Mesendoderm (in vitro differentiated cells): ENCODE data around the gene SLC35F2.

Experiments
- DNase-seq: peaks from one replicate; pipeline ENCODE4 v3.0.0; 2013
- H2AK5ac ChIP-seq: 2 replicates; pipeline ENCODE4 v1.6.1; 2013; ENCODE audit warnings: low read length, inconsistent platforms
- H2BK120ac ChIP-seq: 2 replicates; pipeline ENCODE4 v1.6.1; 2013; ENCODE audit warnings: low read depth, mild to moderate bottlenecking, low read length, moderate library complexity, mixed read lengths
- H2BK15ac ChIP-seq: replicated peaks from 2 replicates; pipeline ENCODE4 v1.6.1; 2013; ENCODE audit warnings: low read depth, mild to moderate bottlenecking, moderate library complexity
- H2BK5ac ChIP-seq: 2 replicates; pipeline ENCODE4 v1.6.1; 2013; ENCODE audit warnings: low read length, inconsistent platforms
- H3K18ac ChIP-seq: 2 replicates; pipeline ENCODE4 v1.6.1; 2013; ENCODE audit warnings: mild to moderate bottlenecking, low read length, mixed read lengths
- H3K23ac ChIP-seq: one replicate; pipeline ENCODE4 v1.6.1; 2013; ENCODE audit warnings: low read length
- H3K27ac ChIP-seq: 2 replicates; pipeline ENCODE4 v1.5.1; 2013; ENCODE audit warnings: low read depth, mild to moderate bottlenecking, inconsistent platforms, low read length, moderate library complexity
- H3K27me3 ChIP-seq: 2 replicates; pipeline ENCODE4 v1.6.1; 2013; ENCODE audit warnings: low read length, control low read depth, mild to moderate bottlenecking, inconsistent platforms; ENCODE audit not compliant: insufficient read depth, poor library complexity
- H3K36me3 ChIP-seq: 2 replicates; pipeline ENCODE4 v1.6.1; 2013; ENCODE audit warnings: low read length, inconsistent platforms; ENCODE audit not compliant: control insufficient read depth, insufficient read depth
- H3K4ac ChIP-seq: one replicate; pipeline ENCODE4 v1.6.1; 2013; ENCODE audit warnings: low read depth, mild to moderate bottlenecking, low read length, moderate library complexity
- H3K4me1 ChIP-seq: 2 replicates; pipeline ENCODE4 v1.6.1; 2013; ENCODE audit warnings: low read depth, low read length, inconsistent platforms; ENCODE audit not compliant: control insufficient read depth
- H3K4me2 ChIP-seq: 2 replicates; pipeline ENCODE4 v1.6.1; 2013; ENCODE audit warnings: low read length
- H3K4me3 ChIP-seq: 2 replicates; pipeline ENCODE4 v1.5.1; 2013; ENCODE audit warnings: mild to moderate bottlenecking, low read length
- H3K56ac ChIP-seq: one replicate; pipeline ENCODE4 v1.6.1; 2013; ENCODE audit warnings: low read length
- H3K79me1 ChIP-seq: 2 replicates; pipeline ENCODE4 v1.6.1; 2013; ENCODE audit warnings: low read length, inconsistent platforms
- H3K79me2 ChIP-seq: 2 replicates; pipeline ENCODE4 v1.6.1; 2013; ENCODE audit warnings: mild to moderate bottlenecking, low read length; ENCODE audit not compliant: control insufficient read depth, insufficient read depth
- H3K9ac ChIP-seq: 2 replicates; pipeline ENCODE4 v1.6.1; 2013; ENCODE audit warnings: low read length, inconsistent platforms
- H4K5ac ChIP-seq: one replicate; pipeline ENCODE4 v1.6.1; 2013; ENCODE audit warnings: low read length
- H4K8ac ChIP-seq: one replicate; pipeline ENCODE4 v1.6.1; 2013; ENCODE audit warnings: low read depth, mild to moderate bottlenecking, control low read depth, low read length, moderate library complexity
- WGBS: extraction: QIAGEN DNeasy Blood & Tissue Kit; methylation state at CpG from one replicate; pipeline ENCODE4 v1.1.7; 2013; ENCODE audit warnings: low lambda C conversion rate, missing lambda C conversion rate; ENCODE audit not compliant: insufficient coverage; ENCODE audit errors: extremely low coverage; 5-methylcytosine and 5-hydroxymethylcytosine counted together

Gene SLC35F2

DNA sequence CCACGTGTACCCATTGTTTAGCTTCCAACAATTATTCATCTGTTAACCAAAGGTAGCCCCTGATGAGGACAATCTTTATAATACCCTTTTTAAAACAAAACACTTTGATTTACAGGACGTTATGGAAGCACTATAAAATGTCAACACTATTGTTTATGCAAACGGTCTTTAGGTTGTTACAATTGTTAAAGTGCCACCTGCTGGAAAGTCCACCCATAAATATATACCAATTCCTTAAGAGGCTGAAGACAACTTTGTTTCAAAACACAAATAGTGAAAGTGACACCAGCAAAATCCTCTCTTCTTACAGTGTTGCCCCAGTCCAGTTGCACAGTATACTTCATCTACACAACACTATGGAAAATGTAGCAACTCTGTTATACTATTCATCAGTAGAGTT is 77.8 kb downstream of the SLC35F2 start:
- H2AK5ac ChIP-seq: no peak overlapping the region

DNA sequence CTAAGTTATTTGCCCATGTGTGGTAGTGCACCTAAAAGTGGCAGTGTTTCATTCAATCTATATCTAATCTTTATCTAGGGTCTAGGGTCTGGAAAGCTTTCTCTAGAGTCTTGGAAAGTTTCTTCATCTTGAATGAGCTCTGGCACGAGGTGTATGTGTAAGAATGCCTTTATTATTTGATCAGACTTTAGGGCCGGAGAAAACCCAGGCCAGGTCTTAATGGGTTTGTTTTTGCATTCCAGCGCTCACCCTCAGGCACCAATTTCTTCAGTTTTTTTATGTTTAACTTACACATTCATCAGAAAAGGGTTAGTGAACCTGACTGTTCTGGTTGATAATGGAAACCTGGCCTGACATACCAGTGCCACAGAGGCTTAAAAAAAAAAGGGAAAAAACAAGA is 78.5 kb downstream of the SLC35F2 start:
- no peaks in the 10 kb centered on the region for H3K79me2 ChIP-seq
- no peaks in the 10 kb centered on the region for H3K36me3 ChIP-seq
- H3K4ac ChIP-seq: no peak overlapping the region
- no peak overlapping the region for H3K23ac ChIP-seq
- no CpG with 5 or more reads among the region's 3 CpGs for WGBS
- H3K4me1 ChIP-seq: no peaks in the 10 kb centered on the region
- H3K4me2 ChIP-seq: no peak overlapping the region
- H4K5ac ChIP-seq: no peak overlapping the region
- H2AK5ac ChIP-seq: no peak overlapping the region
- H4K8ac ChIP-seq: no peak overlapping the region
- H3K56ac ChIP-seq: no peak overlapping the region
- H3K18ac ChIP-seq: no peak overlapping the region
- H3K4me3 ChIP-seq: no peak overlapping the region
- no peak overlapping the region for H3K9ac ChIP-seq
- no peak overlapping the region for H2BK120ac ChIP-seq
- no peak overlapping the region for H2BK15ac ChIP-seq
- H3K27me3 ChIP-seq: no peaks in the 10 kb centered on the region
- H3K79me1 ChIP-seq: no peaks in the 10 kb centered on the region
- no peak overlapping the region for H3K27ac ChIP-seq
- DNase-seq: no peak
- H2BK5ac ChIP-seq: no peak overlapping the region

More for the DNA sequence above, 77.8 kb downstream of the SLC35F2 start:
- H3K27ac ChIP-seq: no peak overlapping the region
- H3K4ac ChIP-seq: no peak overlapping the region
- no peak overlapping the region for H4K5ac ChIP-seq
- H3K4me3 ChIP-seq: no peak overlapping the region
- H3K79me1 ChIP-seq: no peaks in the 10 kb centered on the region
- no peak overlapping the region for H2BK15ac ChIP-seq
- H3K79me2 ChIP-seq: no peaks in the 10 kb centered on the region
- no peaks in the 10 kb centered on the region for H3K36me3 ChIP-seq
- no peak overlapping the region for H3K9ac ChIP-seq
- H3K4me2 ChIP-seq: no peak overlapping the region
- no peak overlapping the region for H2BK120ac ChIP-seq
- H4K8ac ChIP-seq: no peak overlapping the region
- DNase-seq: no peak
- H3K4me1 ChIP-seq: no peaks in the 10 kb centered on the region
- H3K27me3 ChIP-seq: no peaks in the 10 kb centered on the region
- H3K56ac ChIP-seq: no peak overlapping the region
- no peak overlapping the region for H3K18ac ChIP-seq
- WGBS: no CpG with 5 or more reads among the region's 3 CpGs
- no peak overlapping the region for H2BK5ac ChIP-seq
- H3K23ac ChIP-seq: no peak overlapping the region

DNA sequence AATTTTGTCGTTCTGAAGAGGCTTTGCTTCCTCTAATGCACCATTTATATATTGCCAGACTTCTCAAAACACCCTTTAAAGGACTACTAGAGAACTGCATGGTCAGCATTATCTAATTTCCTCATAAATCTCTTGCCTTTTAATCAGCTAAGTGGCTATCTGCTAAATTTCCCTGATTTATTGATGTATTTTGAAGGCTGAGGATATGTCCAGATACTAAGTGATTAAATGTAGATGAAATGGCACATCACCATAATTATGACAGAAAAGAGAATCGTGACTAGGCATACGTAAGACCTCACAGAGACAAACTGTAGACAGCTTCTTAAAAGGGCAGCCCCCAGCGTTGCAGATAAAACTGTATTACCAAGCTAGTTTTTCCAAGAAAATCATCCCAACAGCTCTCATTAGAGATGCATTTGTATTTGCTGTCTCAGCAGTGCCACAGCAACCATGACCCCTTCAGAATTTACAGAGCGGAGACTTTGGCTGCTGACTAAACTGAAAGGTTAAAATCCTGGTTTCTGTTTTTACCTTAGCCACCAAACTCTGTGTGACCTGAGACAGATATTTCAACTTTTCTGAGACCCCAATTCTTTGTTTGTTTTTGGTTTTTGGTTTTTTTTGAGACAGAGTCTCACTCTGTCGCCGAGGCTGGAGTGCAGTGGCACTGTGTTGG is 79.6 kb downstream of the SLC35F2 start:
- no peak overlapping the region for H2BK120ac ChIP-seq
- no peak overlapping the region for H2BK5ac ChIP-seq
- H3K36me3 ChIP-seq: no peaks in the 10 kb centered on the region
- H2BK15ac ChIP-seq: no peak overlapping the region
- H3K4me1 ChIP-seq: no peaks in the 10 kb centered on the region
- no peak overlapping the region for H3K4me3 ChIP-seq
- no peak overlapping the region for H3K56ac ChIP-seq
- DNase-seq: no peak
- H3K79me2 ChIP-seq: no peaks in the 10 kb centered on the region
- no peak overlapping the region for H3K27ac ChIP-seq
- H4K8ac ChIP-seq: no peak overlapping the region
- WGBS: no CpG with 5 or more reads among the region's 7 CpGs
- no peak overlapping the region for H3K23ac ChIP-seq
- H4K5ac ChIP-seq: no peak overlapping the region
- H3K4me2 ChIP-seq: no peak overlapping the region
- H3K9ac ChIP-seq: no peak overlapping the region
- H3K4ac ChIP-seq: no peak overlapping the region
- no peaks in the 10 kb centered on the region for H3K27me3 ChIP-seq
- H3K18ac ChIP-seq: no peak overlapping the region
- no peaks in the 10 kb centered on the region for H3K79me1 ChIP-seq
- no peak overlapping the region for H2AK5ac ChIP-seq

DNA sequence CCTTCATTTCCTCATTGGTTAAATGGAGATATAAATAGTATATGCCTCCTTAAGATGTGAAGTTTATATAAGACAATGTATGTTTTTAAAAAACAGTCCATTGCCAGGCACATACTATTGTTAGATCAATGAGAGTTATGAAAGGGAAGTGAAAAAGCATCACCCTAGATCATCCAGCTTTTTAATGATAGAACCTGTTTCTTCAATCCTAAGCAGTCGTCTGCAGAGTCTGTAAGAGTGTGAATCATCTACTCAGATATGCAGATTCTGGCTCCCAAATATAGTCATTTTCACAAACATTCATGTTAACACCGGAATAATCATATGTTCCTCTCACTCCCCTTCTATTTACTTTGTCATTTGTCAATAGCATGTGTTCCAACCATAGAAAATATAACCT is 81.5 kb downstream of the SLC35F2 start:
- WGBS: no CpG with 5 or more reads among the region's 2 CpGs

DNA sequence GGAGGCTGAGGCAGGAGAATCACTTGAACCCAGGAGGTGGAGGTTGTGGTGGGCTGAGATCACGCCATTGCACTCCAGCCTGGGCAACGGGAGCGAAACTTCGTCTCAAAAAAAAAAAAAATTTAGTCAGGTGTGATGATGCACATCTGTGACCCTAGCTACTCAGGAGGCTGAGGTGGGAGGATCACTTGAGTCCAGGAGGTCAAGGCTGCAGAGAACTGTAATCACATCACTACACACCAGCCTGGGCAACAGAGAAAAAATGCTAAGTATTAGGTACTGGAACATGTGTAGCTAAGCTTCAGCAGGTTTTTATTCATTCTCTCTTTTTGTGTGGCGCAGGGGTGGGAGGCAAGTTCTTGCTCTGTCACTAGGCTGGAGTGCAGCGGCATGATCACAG is 82.5 kb downstream of the SLC35F2 start:
- Histone ChIP-seq H2BK120ac (no peak overlapping the region), H3K18ac (no peak overlapping the region), H4K5ac (no peak overlapping the region), H3K79me1 (no peaks in the 10 kb centered on the region), H3K36me3 (no peaks in the 10 kb centered on the region), H3K79me2 (no peaks in the 10 kb centered on the region), H2BK5ac (no peak overlapping the region), H3K9ac (no peak overlapping the region), H3K23ac (no peak overlapping the region), H2AK5ac (no peak overlapping the region), H3K4me3 (no peak overlapping the region), H3K56ac (no peak overlapping the region), H3K27me3 (no peaks in the 10 kb centered on the region), H3K4ac (no peak overlapping the region), H3K27ac (no peak overlapping the region), H4K8ac (no peak overlapping the region), H3K4me2 (no peak overlapping the region), H2BK15ac (no peak overlapping the region), H3K4me1 (no peaks in the 10 kb centered on the region)
- no CpG with 5 or more reads among the region's 6 CpGs for WGBS
- DNase-seq: no peak

More for the DNA sequence above, 81.5 kb downstream of the SLC35F2 start:
- Histone ChIP-seq H4K8ac (no peak overlapping the region), H3K9ac (no peak overlapping the region), H3K27me3 (no peaks in the 10 kb centered on the region), H3K79me1 (no peaks in the 10 kb centered on the region), H3K4me3 (no peak overlapping the region), H2BK120ac (no peak overlapping the region), H3K4me1 (no peaks in the 10 kb centered on the region), H3K56ac (no peak overlapping the region), H3K79me2 (no peaks in the 10 kb centered on the region), H3K36me3 (no peaks in the 10 kb centered on the region), H3K4me2 (no peak overlapping the region), H4K5ac (no peak overlapping the region), H3K18ac (no peak overlapping the region), H3K4ac (no peak overlapping the region), H2BK5ac (no peak overlapping the region), H3K23ac (no peak overlapping the region), H2AK5ac (no peak overlapping the region), H3K27ac (no peak overlapping the region), H2BK15ac (no peak overlapping the region)
- no peak for DNase-seq

DNA sequence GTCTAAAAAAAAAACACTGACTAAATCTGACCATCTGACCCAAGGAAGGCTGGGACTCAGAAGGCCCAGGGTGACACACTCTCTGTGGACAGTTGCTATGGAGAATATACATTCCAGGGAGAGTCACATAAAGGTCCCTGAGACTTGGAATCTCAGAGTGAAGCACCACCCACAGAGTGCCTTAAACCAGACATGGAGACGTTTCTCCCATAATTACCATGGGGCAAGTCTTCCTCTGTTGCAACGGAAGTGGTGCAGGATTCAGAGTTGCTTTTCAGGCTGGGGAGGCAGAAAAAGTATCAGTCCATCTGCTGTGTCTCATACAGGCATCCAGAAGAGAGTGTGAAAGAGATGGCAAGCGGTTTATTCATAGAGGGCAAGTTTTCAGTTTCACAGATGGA is 88.0 kb downstream of the SLC35F2 start:
- Histone ChIP-seq H3K4me2 (no peak overlapping the region), H4K8ac (no peak overlapping the region), H2AK5ac (no peak overlapping the region), H3K23ac (no peak overlapping the region), H3K79me1 (no peaks in the 10 kb centered on the region), H3K4me3 (no peak overlapping the region), H3K27me3 (no peaks in the 10 kb centered on the region), H3K4me1 (no peaks in the 10 kb centered on the region), H2BK5ac (no peak overlapping the region), H3K4ac (no peak overlapping the region), H2BK15ac (no peak overlapping the region), H3K18ac (no peak overlapping the region), H3K27ac (no peak overlapping the region), H3K56ac (no peak overlapping the region), H3K9ac (no peak overlapping the region), H3K79me2 (no peaks in the 10 kb centered on the region), H3K36me3 (no peaks in the 10 kb centered on the region), H2BK120ac (no peak overlapping the region), H4K5ac (no peak overlapping the region)
- WGBS: no CpG with 5 or more reads among the region's 3 CpGs
- DNase-seq: peak; percentile 28
